Gastrocnemius medialis (tissue), 4 donors: Measurements from ENCODE around the gene RAB5A. TPM values are rescaled to one million over a fixed set of nuclear protein-coding genes. Genes with fewer than 3 reads are reported as not detected.

Experiments
- ATAC-seq, 2 donors: fragments of 150-250 bp; one replicate each; pipeline ENCODE4 v1.9.1; 2016
- DNase-seq, 2 donors: peaks; one replicate each; pipeline ENCODE4 v3.0.0-alpha.2; 2019
- H3K27ac ChIP-seq, 4 donors: fragments of 200-600 bp; sonication (generic); 1 replicate in 1 of 4; 2 replicates in 3 of 4; pipeline ENCODE4 v1.5.1; 2016 to 2018; ENCODE audit warnings: mild to moderate bottlenecking in 2 of 4, moderate library complexity in 1 of 4
- H3K27me3 ChIP-seq, 3 donors: fragments of 200-600 bp; sonication (generic) in 2 of 3; 1 replicate in 1 of 3; 2 replicates in 2 of 3; pipeline versions ENCODE4 v1.5.1 to v1.6.0; 2016 to 2019; ENCODE audit warnings: mild to moderate bottlenecking in 1 of 3, moderate library complexity in 1 of 3
- H3K36me3 ChIP-seq, 2 donors: fragments of 200-600 bp; sonication (generic) in 1 of 2; one replicate each; pipeline ENCODE4 v1.5.1; 2017 to 2018
- H3K4me1 ChIP-seq, 2 donors: fragments of 200-600 bp; sonication (generic) in 1 of 2; one replicate each; pipeline ENCODE4 v1.5.1; 2016 to 2017; ENCODE audit warnings: mild to moderate bottlenecking in 2 of 2
- H3K4me3 ChIP-seq, 4 donors: fragments of 200-600 bp; sonication (generic) in 3 of 4; 1 replicate in 1 of 4; 2 replicates in 3 of 4; pipeline ENCODE4 v1.5.1; 2016 to 2019; ENCODE audit warnings: mild to moderate bottlenecking in 2 of 4
- H3K9me3 ChIP-seq, 3 donors: fragments of 200-600 bp; sonication (generic) in 2 of 3; 1 replicate in 1 of 3; 2 replicates in 2 of 3; pipeline ENCODE4 v1.5.1; 2016 to 2019
- CTCF ChIP-seq, 5 experiments: fragments of 450-650 bp in 3 of 5; fragments of 200-600 bp in 2 of 5; sonication (generic) in 2 of 5; IDR thresholded peaks in 4 of 5; conservative IDR thresholded peaks in 1 of 5; 1 replicate in 4 of 5; 2 replicates in 1 of 5; pipeline ENCODE4 v1.5.1; 2016 to 2019; ENCODE audit warnings: antibody characterized with exemption in 5 of 5, mild to moderate bottlenecking in 3 of 5, moderate library complexity in 3 of 5
- POLR2A ChIP-seq, 2 donors: fragments of 450-650 bp; IDR thresholded peaks; one replicate each; pipeline ENCODE4 v1.6.1; 2017; ENCODE audit warnings: antibody characterized with exemption in 2 of 2, mild to moderate bottlenecking in 2 of 2, moderate library complexity in 2 of 2
- in situ Hi-C, 4 donors: fragments of 200-750 bp; cut with MboI; loops; one replicate each; pipeline versions ENCODE4 v1.15.0 to v1.8.0; 2017; ENCODE audit warnings: low sequenced_read_pairs in 4 of 4
- intact Hi-C: fragments of 100-400 bp; cut with DNase I; formaldehyde crosslinking; loops from one replicate; pipeline ENCODE4 v1.15.1; 2023; ENCODE audit warnings: low total_unique reads
- total RNA-seq, 4 donors: library from RNA; depleted of rRNA; stranded (reverse); fragments of >200 nt; gene quantifications; one replicate each; pipeline versions ENCODE4 v1.1.0 to v1.2.3, GENCODE V29; 2016

The RAB5A gene
- total RNA-seq, 4 donors from 2014 or later, result 30.9 to 43.7 (median 35.5) TPM

GRCh38 chr3:19917167-19917566, 29.7 kb upstream of the RAB5A start:
- Histone ChIP-seq H3K36me3 (no peaks in the 10 kb centered on the region), H3K4me1 (no peaks in the 10 kb centered on the region), H3K9me3 (no peaks in the 10 kb centered on the region), H3K27ac (no peak overlapping the region), H3K4me3 (no peak overlapping the region), H3K27me3 (no peaks in the 10 kb centered on the region)
- no peak for ATAC-seq
- intact Hi-C loops, result no loop called here
- TF ChIP-seq POLR2A (IDR thresholded peaks at IDR 0.05) (no peak), CTCF (IDR thresholded peaks at IDR 0.05 in 4 of 5, conservative IDR thresholded peaks at IDR 0.05 in 1 of 5) (no peak)
- in situ Hi-C loops, result no loop called here
- no peak for DNase-seq

GRCh38 chr3:19920401-19921080, 26.4 kb upstream of the RAB5A start:
- TF ChIP-seq POLR2A (IDR thresholded peaks at IDR 0.05) (no peak), CTCF (IDR thresholded peaks at IDR 0.05 in 4 of 5, conservative IDR thresholded peaks at IDR 0.05 in 1 of 5) (no peak)

GRCh38 chr3:19931180-19931692, 15.7 kb upstream of the RAB5A start:
- ATAC-seq, result no peak
- no peaks in the 10 kb centered on the region for H3K36me3 ChIP-seq
- no peak overlapping the region for H3K27ac ChIP-seq
- in situ Hi-C loops (loop anchor here in 1 of 4 donors (25.0 kb wide), 1 partner anchor 256 kb away; the partner anchor contains the start of gene SGO1), intact Hi-C loops (no loop called here)
- H3K4me1 ChIP-seq, result no peaks in the 10 kb centered on the region
- no peak overlapping the region for H3K4me3 ChIP-seq
- TF ChIP-seq POLR2A (IDR thresholded peaks at IDR 0.05), result no peak
- no peak for TF ChIP-seq CTCF (IDR thresholded peaks at IDR 0.05 in 4 of 5, conservative IDR thresholded peaks at IDR 0.05 in 1 of 5)
- H3K9me3 ChIP-seq, result no peaks in the 10 kb centered on the region
- DNase-seq, result no peak
- H3K27me3 ChIP-seq, result no peaks in the 10 kb centered on the region

More at GRCh38 chr3:19920401-19921080, 26.4 kb upstream of the RAB5A start:
- Histone ChIP-seq H3K9me3 (no peaks in the 10 kb centered on the region), H3K4me1 (no peaks in the 10 kb centered on the region), H3K27ac (no peak overlapping the region), H3K4me3 (no peak overlapping the region), H3K27me3 (no peaks in the 10 kb centered on the region), H3K36me3 (no peaks in the 10 kb centered on the region)
- no peak for DNase-seq
- no peak for ATAC-seq
- intact Hi-C loops, result no loop called here
- in situ Hi-C loops, result no loop called here

- DNase-seq, result no peak
- no peak overlapping the region for H3K27ac ChIP-seq
- H3K4me3 ChIP-seq, result no peak overlapping the region
- in situ Hi-C loops (loop anchor here in 1 of 4 donors (25.0 kb wide), 1 partner anchor 256 kb away; the partner anchor contains the start of gene SGO1), intact Hi-C loops (no loop called here)
- H3K9me3 ChIP-seq, result no peaks in the 10 kb centered on the region
- H3K27me3 ChIP-seq, result no peaks in the 10 kb centered on the region
- no peaks in the 10 kb centered on the region for H3K36me3 ChIP-seq
- TF ChIP-seq CTCF (IDR thresholded peaks at IDR 0.05 in 4 of 5, conservative IDR thresholded peaks at IDR 0.05 in 1 of 5) (no peak), POLR2A (IDR thresholded peaks at IDR 0.05) (no peak)
- no peaks in the 10 kb centered on the region for H3K4me1 ChIP-seq
- no peak for ATAC-seq
Measured at GRCh38 chr3:19931767-19932188, 15.1 kb upstream of the RAB5A start.
